Kidney epithelial cell (primary cell): ENCODE measurements around the gene ADCK1. TPM values are rescaled to one million over a fixed set of nuclear protein-coding genes. Genes with fewer than 3 reads are reported as not detected.

Source experiments
- DNase-seq: peaks from one replicate; pipeline ENCODE4 v3.0.0-alpha.2; 2010; ENCODE audit warnings: low read depth
- H3K27me3 ChIP-seq: 2 replicates; pipeline ENCODE4 v1.6.0; 2011; ENCODE audit warnings: low read length; ENCODE audit not compliant: control insufficient read depth, insufficient read depth
- H3K36me3 ChIP-seq: 2 replicates; pipeline ENCODE4 v1.5.1; 2011; ENCODE audit warnings: low read length; ENCODE audit not compliant: control insufficient read depth, insufficient read depth
- H3K4me3 ChIP-seq: 2 replicates; pipeline ENCODE4 v1.5.1; 2011; ENCODE audit warnings: low read depth, mild to moderate bottlenecking, control low read depth, low read length
- CTCF ChIP-seq: IDR thresholded peaks from 2 replicates; pipeline ENCODE4 v1.5.1; 2011; ENCODE audit warnings: mild to moderate bottlenecking, moderate library complexity, low read length, control low read depth, inconsistent platforms; ENCODE audit not compliant: insufficient read depth, poor library complexity, severe bottlenecking
- total RNA-seq: library from RNA; depleted of rRNA; stranded (reverse); fragments of >200 nt; gene quantifications from 2 replicates; pipeline ENCODE4 v1.2.3, GENCODE V29; 2015

ADCK1 gene
- total RNA-seq, result 6.4 and 9.3 TPM in 2 replicates

- Histone ChIP-seq H3K36me3 (no peaks in the 10 kb centered on the region), H3K4me3 (peak within 1 kb of the TSS; percentile 93), H3K27me3 (no peaks in the 10 kb centered on the region)
- DNase-seq, result peak; percentile 38
- TF ChIP-seq CTCF, result peak; percentile 46
These were observed at the start of gene ADCK1 for GRCh38 chr14:77799863-77800730. Gene ADCK1 (plus strand): TSS chr14:77800109. CDS start chr14:77818979, 18,870 bp downstream.

- H3K4me3 ChIP-seq, result no peak overlapping the region
- H3K27me3 ChIP-seq, result no peaks in the 10 kb centered on the region
- no peaks in the 10 kb centered on the region for H3K36me3 ChIP-seq
- DNase-seq, result no peak
- TF ChIP-seq CTCF, result no peak
These were observed 47.6 kb upstream of the ADCK1 start for GRCh38 chr14:77752266-77752665.

- H3K36me3 ChIP-seq, result no peaks in the 10 kb centered on the region
- DNase-seq, result no peak
- TF ChIP-seq CTCF, result no peak
These were observed 47.0 kb upstream of the ADCK1 start for GRCh38 chr14:77752799-77753516.

GRCh38 chr14:77760381-77761204, 39.3 kb upstream of the ADCK1 start, which contains the start of gene SNW1:
Gene SNW1 (minus strand): TSS chr14:77761156. CDS start chr14:77761127, 29 bp downstream.
- Histone ChIP-seq H3K27me3 (no peaks in the 10 kb centered on the region), H3K36me3 (no peaks in the 10 kb centered on the region), H3K4me3 (peak within 1 kb of the TSS; percentile 67)
- peak; percentile 86 for DNase-seq
- no peak for TF ChIP-seq CTCF

More at GRCh38 chr14:77752799-77753516, 47.0 kb upstream of the ADCK1 start:
- H3K27me3 ChIP-seq, result no peaks in the 10 kb centered on the region
- H3K4me3 ChIP-seq, result no peak overlapping the region

- Histone ChIP-seq H3K27me3 (no peaks in the 10 kb centered on the region), H3K4me3 (peak overlapping the region; percentile 67), H3K36me3 (no peaks in the 10 kb centered on the region)
- peak; percentile 35 for TF ChIP-seq CTCF
- no peak for DNase-seq
These were observed 38.5 kb upstream of the ADCK1 start for GRCh38 chr14:77761205-77761931.
